Hematopoietic multipotent progenitor cell treated with erythropoietin and hydrocortisone succinate and interleukin-3 and kit ligand, for 15 days (in vitro differentiated cells): ENCODE measurements around the gene CDH13.

Experiments
- DNase-seq: peaks from one replicate; pipeline ENCODE4 v3.0.0-alpha.2; 2015; ENCODE audit warnings: low spot score

Gene CDH13

GRCh38 chr16:83058376-83058775 lies 431.6 kb downstream of the CDH13 start:
- DNase-seq = no peak

GRCh38 chr16:83059237-83059636 lies 432.5 kb downstream of the CDH13 start:
- DNase-seq = no peak

- no peak for DNase-seq
Observed at GRCh38 chr16:83066011-83066410, 439.2 kb downstream of the CDH13 start.

GRCh38 chr16:83066881-83067280 lies 440.1 kb downstream of the CDH13 start:
- no peak for DNase-seq

GRCh38 chr16:83068686-83069085 lies 441.9 kb downstream of the CDH13 start:
- no peak for DNase-seq

GRCh38 chr16:83070416-83071209 lies 443.8 kb downstream of the CDH13 start:
- DNase-seq = no peak

GRCh38 chr16:83075956-83076355 lies 449.2 kb downstream of the CDH13 start:
- no peak for DNase-seq

GRCh38 chr16:83083361-83083760 lies 456.6 kb downstream of the CDH13 start:
- DNase-seq = no peak

- DNase-seq = no peak
Observed at GRCh38 chr16:83085660-83086059, 458.9 kb downstream of the CDH13 start.

- no peak for DNase-seq
Observed at GRCh38 chr16:83095941-83096692, 469.3 kb downstream of the CDH13 start.

GRCh38 chr16:83098536-83098935 lies 471.8 kb downstream of the CDH13 start:
- DNase-seq = no peak

- no peak for DNase-seq
Observed at GRCh38 chr16:83100679-83101078, 473.9 kb downstream of the CDH13 start.

- no peak for DNase-seq
Observed at GRCh38 chr16:83102336-83102735, 475.6 kb downstream of the CDH13 start.

- DNase-seq = no peak
Observed at GRCh38 chr16:83105279-83106077, 478.7 kb downstream of the CDH13 start.

GRCh38 chr16:83109490-83110125 lies 482.8 kb downstream of the CDH13 start:
- DNase-seq = no peak

- DNase-seq = no peak
Observed at GRCh38 chr16:83110269-83110668, 483.5 kb downstream of the CDH13 start.

GRCh38 chr16:83113317-83113716 lies 486.5 kb downstream of the CDH13 start:
- no peak for DNase-seq

GRCh38 chr16:83113811-83114210 lies 487.0 kb downstream of the CDH13 start:
- no peak for DNase-seq

GRCh38 chr16:83115491-83116232 lies 488.9 kb downstream of the CDH13 start:
- DNase-seq = no peak

GRCh38 chr16:83116274-83116892 lies 489.6 kb downstream of the CDH13 start:
- no peak for DNase-seq

- no peak for DNase-seq
Observed at GRCh38 chr16:83117810-83118209, 491.0 kb downstream of the CDH13 start.
